ENCODE results near the gene MMP23B.
"Not testable (repeated sequence)": the region's sequence is repeated elsewhere in the genome, so short reads cannot be mapped to it uniquely, and the experiment has no call there.

The MMP23B gene

GRCh38 chr1:1631782-1632420 lies at the start of gene MMP23B:
Gene MMP23B (plus strand): TSS chr1:1632173. CDS start chr1:1632219, 46 bp downstream.
- no peak for DNase-seq (ENCODE audit: low read depth in 2 of 2, low spot score in 1 of 2)

- no peak for DNase-seq (ENCODE audit: low read depth in 2 of 2, low spot score in 1 of 2)
Observed at GRCh38 chr1:1582585-1583346, 49.2 kb upstream of the MMP23B start.

DNA sequence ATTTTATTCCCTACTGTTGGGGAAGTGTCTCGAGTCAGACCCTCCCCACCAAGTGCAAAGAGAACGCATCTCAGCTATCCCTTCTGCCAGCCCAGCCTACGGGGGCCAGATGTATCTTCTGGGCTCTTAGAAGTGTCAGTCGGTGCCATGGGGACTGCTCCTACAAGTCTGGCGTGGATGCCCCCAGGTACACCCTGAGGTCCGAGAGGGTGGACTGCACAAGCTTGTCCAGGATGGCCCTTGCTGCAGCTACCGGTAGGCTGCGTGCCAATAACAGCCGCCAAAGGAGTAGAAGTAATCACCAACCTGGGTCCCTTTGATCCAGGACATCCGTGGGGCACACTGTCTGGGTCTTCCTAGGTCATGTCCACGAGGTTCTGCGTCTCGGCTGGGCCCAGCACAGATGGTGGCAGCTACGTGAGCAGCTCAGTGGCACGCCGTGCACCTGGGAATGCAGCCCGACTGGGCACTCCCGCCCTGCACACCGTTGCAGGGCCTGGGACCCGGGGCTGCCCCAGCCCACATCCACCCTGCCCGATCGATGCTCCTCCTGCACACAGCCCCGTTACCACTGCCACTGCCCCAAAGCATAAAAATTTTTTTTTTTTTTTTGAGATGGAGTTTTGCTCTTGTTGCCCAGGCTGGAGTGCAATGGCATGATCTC lies 48.5 kb upstream of the MMP23B start:
- no peak for DNase-seq (ENCODE audit: low read depth in 2 of 2, low spot score in 1 of 2)

- DNase-seq (ENCODE audit: low read depth in 2 of 2, low spot score in 1 of 2), result no peak
Observed at GRCh38 chr1:1591452-1591851, 40.5 kb upstream of the MMP23B start.

DNA sequence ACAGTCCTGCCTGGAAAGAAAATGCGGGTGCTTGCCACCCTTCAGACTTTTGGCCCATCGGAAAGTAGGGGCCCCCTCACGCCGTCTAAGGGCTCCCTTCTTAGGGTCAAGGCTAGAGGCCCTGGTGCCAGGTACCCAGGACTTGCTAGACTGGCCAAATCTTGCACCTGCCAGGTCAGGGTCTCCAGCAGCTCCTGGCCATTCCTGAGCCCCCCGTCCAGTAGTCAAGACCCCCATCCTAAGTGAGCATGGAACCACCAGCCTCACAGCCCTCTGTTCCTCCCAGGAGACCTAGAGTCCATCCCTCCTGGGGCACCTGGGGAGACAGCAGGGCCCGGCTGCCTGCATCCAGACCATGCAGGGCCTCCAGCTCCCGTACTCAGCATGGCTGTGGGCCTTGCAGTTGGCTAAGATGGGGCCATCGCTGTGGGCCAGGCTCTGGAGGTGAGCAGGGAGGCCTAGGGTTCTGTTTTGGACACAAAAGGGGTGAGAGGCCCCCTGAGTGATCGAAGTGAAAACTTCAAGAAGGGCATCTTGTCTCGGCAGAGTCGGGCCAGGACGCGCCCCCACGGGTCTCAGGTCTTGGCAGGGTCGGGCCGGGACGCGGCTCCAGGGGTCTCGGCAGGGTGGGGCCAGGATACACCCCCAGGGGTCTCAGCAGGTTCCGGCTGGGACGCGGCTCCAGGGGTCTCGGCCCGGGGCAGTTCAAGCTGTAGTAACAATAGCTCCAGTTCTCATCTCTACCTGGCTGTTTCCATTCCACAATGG lies 38.0 kb upstream of the MMP23B start:
- DNase-seq (ENCODE audit: low read depth in 2 of 2, low spot score in 1 of 2), result no peak

DNA sequence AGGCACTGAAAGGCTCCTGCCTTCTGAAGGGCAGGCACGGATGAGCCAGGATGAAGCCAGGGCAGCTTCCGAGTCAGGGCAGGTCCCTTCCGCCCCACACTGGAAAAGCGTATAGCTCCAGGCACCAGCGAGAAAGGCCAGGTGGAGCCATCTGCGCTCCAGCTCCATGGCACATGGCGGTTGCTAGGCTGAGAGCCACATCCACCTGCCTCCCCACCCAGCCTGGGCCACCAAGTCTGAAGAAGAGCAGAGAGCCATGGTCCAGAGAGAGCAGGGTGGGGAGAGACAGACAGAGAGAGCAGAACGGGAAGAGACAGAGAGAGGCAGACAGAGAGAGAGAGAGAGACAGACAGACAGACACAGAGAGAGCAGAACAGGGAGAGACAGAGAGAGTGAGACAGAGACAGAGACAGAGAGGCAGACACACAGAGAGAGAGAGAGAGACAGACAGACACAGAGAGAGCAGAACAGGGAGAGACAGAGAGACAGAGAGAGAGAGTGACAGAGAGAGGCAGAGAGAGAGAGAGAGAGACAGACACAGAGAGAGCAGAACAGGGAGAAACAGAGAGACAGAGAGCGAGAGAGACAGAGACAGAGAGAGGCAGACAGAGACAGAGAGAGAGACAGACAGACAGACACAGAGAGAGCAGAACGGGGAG lies 37.2 kb upstream of the MMP23B start:
- DNase-seq (ENCODE audit: low read depth in 2 of 2, low spot score in 1 of 2), result no peak

DNA sequence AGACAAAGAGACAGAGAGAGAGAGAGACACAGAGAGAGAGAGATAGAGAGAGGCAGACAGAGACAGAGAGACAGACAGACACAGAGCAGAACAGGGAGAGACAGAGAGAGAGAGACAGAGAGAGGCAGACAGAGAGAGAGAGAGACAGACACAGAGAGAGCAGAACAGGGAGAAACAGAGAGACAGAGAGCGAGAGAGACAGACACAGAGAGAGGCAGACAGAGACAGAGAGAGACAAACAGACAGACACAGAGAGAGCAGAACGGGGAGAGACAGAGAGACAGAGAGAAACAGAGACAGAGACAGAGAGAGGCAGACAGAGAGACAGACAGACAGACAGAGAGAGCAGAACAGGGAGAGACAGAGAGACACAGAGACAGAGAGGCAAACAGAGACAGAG lies 36.6 kb upstream of the MMP23B start:
- DNase-seq (ENCODE audit: low read depth in 2 of 2, low spot score in 1 of 2), result not testable (repeated sequence)

- no peak for DNase-seq (ENCODE audit: low read depth in 2 of 2, low spot score in 1 of 2)
Observed at GRCh38 chr1:1596493-1597274, 35.3 kb upstream of the MMP23B start.

DNA sequence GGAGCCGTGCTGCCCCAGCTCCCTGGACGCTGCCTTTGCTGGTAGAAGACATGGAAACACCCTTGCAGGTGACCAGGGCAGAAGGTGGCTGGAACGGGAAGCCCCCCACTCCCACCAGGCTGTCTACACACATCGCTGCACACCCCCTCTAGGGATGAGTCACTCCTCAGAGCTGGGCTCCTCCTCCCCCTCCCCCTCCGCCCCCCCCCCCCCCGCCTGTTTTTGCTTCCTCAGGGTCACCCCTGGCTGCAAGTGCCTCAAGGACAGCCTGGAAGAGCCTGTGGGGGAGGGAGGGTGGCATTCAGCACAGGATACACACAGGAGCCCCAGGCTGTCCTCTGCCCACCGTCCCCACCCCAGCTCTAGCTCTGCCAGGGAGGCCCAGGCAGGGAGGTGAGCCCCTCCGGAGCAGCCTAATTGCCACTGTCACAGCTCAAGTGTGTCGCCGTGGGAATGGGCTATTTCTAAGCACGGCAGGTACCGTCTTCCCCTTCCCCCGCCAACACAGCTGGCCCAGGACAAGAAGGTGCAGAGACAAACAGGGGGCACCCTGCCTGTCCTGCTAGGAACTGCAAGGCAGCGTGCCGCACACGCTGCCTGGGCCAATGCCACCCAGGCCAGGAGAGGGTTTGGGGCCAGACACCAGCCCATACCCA lies 34.6 kb upstream of the MMP23B start:
- no peak for DNase-seq (ENCODE audit: low read depth in 2 of 2, low spot score in 1 of 2)

- DNase-seq (ENCODE audit: low read depth in 2 of 2, low spot score in 1 of 2), result no peak
Observed at GRCh38 chr1:1598051-1598719, 33.8 kb upstream of the MMP23B start.

- DNase-seq (ENCODE audit: low read depth in 2 of 2, low spot score in 1 of 2), result no peak
Observed at GRCh38 chr1:1598720-1599029, 33.3 kb upstream of the MMP23B start.

GRCh38 chr1:1599030-1599934 lies 32.7 kb upstream of the MMP23B start:
- no peak for DNase-seq (ENCODE audit: low read depth in 2 of 2, low spot score in 1 of 2)

- DNase-seq (ENCODE audit: low read depth in 2 of 2, low spot score in 1 of 2), result no peak
Observed at GRCh38 chr1:1599935-1600860, 31.8 kb upstream of the MMP23B start, which contains the start of gene FNDC10. Gene FNDC10 (minus strand): TSS chr1:1600135. CDS start chr1:1600015, 120 bp downstream.

- no peak for DNase-seq (ENCODE audit: low read depth in 2 of 2, low spot score in 1 of 2)
Observed at GRCh38 chr1:1600861-1601563, 31.0 kb upstream of the MMP23B start.

DNA sequence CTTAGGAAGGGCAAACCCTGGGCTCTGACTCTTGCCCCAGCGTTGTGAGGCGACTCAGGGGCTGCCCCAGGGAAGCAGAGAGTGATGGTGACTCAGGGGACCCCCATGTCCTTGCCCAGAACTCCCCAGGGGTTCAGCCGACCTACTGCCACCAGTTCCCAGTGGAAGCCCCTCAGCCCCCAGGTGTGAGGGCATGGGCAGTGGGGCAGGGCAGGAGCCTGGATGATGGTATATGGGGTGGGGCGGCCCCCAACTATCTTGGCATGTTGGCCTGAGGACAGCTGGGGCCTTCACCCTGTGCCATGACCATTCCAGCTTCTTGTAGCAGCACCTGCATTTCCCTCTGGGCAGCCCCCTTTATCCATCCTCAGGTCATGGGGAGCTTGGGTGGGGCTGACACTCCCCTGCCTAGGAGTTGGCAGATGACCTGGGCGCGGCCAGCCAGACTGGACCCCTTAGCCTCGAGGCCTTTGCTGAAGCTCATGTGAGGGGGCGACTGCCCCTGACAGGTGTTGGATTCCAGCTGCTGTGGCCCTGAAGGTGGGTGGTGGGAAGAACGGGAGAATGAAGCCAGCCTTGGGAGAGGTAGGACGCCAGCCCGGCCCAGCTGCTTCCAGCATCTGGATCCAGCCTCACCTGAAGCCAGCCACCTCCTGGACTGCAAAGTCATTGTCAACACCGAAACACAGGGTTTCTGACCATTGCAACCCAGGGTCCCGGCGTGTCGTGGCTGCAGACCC lies 30.2 kb upstream of the MMP23B start:
- DNase-seq (ENCODE audit: low read depth in 2 of 2, low spot score in 1 of 2), result no peak
